ENCODE measurements around the gene TBC1D16. TPM values are rescaled to one million over a fixed set of nuclear protein-coding genes. Genes with fewer than 3 reads are reported as not detected.

TBC1D16 gene
- total RNA-seq, 2 experiments from 2014 or later = 6.5 to 6.8 TPM

- POLR2A ChIA-PET = interaction anchor here (0.9 kb wide), 1 partner anchor 183 kb away, joined by 5 read pairs; no protein-coding TSS in a partner anchor
- CTCF ChIA-PET = interaction anchor here (0.7 to 4.0 kb wide), 4 partner anchors 11 to 154 kb away, joined by 3 to 15 read pairs (median 7); partner anchors contain the start of gene CBX4
Measured at GRCh38 chr17:79993390-79994227, 42.1 kb downstream of the TBC1D16 start.

- CTCF ChIA-PET = interaction anchor here (0.7 to 4.0 kb wide), 5 partner anchors 12 to 194 kb away, joined by 3 to 15 read pairs (median 6); partner anchors contain the start of gene CBX4
Measured at GRCh38 chr17:79992649-79993389, 42.9 kb downstream of the TBC1D16 start.

GRCh38 chr17:79991924-79992648 is 43.6 kb downstream of the TBC1D16 start:
- ChIA-PET POLR2A (no interaction called here), CTCF (interaction anchor here (0.8 to 4.0 kb wide), 4 partner anchors 13 to 193 kb away, joined by 3 to 15 read pairs (median 4); partner anchors contain the start of gene CBX4)

More at GRCh38 chr17:79992649-79993389, 42.9 kb downstream of the TBC1D16 start:
- POLR2A ChIA-PET = interaction anchor here (0.9 kb wide), 1 partner anchor 182 kb away, joined by 5 read pairs; no protein-coding TSS in a partner anchor

GRCh38 chr17:79991140-79991923 is 44.3 kb downstream of the TBC1D16 start:
- POLR2A ChIA-PET = no interaction called here
- CTCF ChIA-PET = interaction anchor here (0.8 to 4.0 kb wide), 4 partner anchors 14 to 192 kb away, joined by 3 to 15 read pairs (median 4); partner anchors contain the start of gene CBX4

- POLR2A ChIA-PET = no interaction called here
- CTCF ChIA-PET = no interaction called here
Measured at GRCh38 chr17:79990704-79991103, 45.0 kb downstream of the TBC1D16 start.

- ChIA-PET POLR2A (no interaction called here), CTCF (no interaction called here)
Measured at GRCh38 chr17:79990051-79990592, 45.5 kb downstream of the TBC1D16 start.

GRCh38 chr17:79989106-79989835 is 46.4 kb downstream of the TBC1D16 start:
- ChIA-PET POLR2A (no interaction called here), CTCF (no interaction called here)

- CTCF ChIA-PET = interaction anchor here (1.0 kb wide), 1 partner anchor 17 kb away, joined by 3 read pairs; no protein-coding TSS in a partner anchor
Measured at GRCh38 chr17:79988185-79988971, 47.3 kb downstream of the TBC1D16 start.

GRCh38 chr17:79987935-79988184 is 47.8 kb downstream of the TBC1D16 start:
- ChIA-PET POLR2A (no interaction called here), CTCF (interaction anchor here (1.0 kb wide), 1 partner anchor 17 kb away, joined by 3 read pairs; no protein-coding TSS in a partner anchor)

More at GRCh38 chr17:79988185-79988971, 47.3 kb downstream of the TBC1D16 start:
- POLR2A ChIA-PET = no interaction called here

- POLR2A ChIA-PET = no interaction called here
- CTCF ChIA-PET = interaction anchor here (1.0 kb wide), 1 partner anchor 18 kb away, joined by 3 read pairs; no protein-coding TSS in a partner anchor
Measured at GRCh38 chr17:79987187-79987934, 48.3 kb downstream of the TBC1D16 start.

GRCh38 chr17:79986411-79987186 is 49.1 kb downstream of the TBC1D16 start:
- POLR2A ChIA-PET = no interaction called here
- CTCF ChIA-PET = interaction anchor here (1.0 kb wide), 1 partner anchor 234 kb away, joined by 3 read pairs; no protein-coding TSS in a partner anchor

- POLR2A ChIA-PET = no interaction called here
Measured at GRCh38 chr17:79985943-79986391, 49.7 kb downstream of the TBC1D16 start.

GRCh38 chr17:79985361-79985942 is 50.2 kb downstream of the TBC1D16 start:
- CTCF ChIA-PET = interaction anchor here (1.0 kb wide), 1 partner anchor 233 kb away, joined by 3 read pairs; no protein-coding TSS in a partner anchor
- POLR2A ChIA-PET = no interaction called here

More at GRCh38 chr17:79985943-79986391, 49.7 kb downstream of the TBC1D16 start:
- CTCF ChIA-PET = interaction anchor here (1.0 kb wide), 1 partner anchor 234 kb away, joined by 3 read pairs; no protein-coding TSS in a partner anchor

GRCh38 chr17:79984877-79985276 is 50.8 kb downstream of the TBC1D16 start:
- POLR2A ChIA-PET = no interaction called here
- CTCF ChIA-PET = no interaction called here

Measured in activated CD8-positive, alpha-beta memory T cell treated with anti-CD3 and anti-CD28 coated beads for 36 hours (primary cell).